ENCODE measurements around the gene RHOT2.

GRCh38 chr16:620700-621525 is 47.0 kb upstream of the RHOT2 start:
- TF ChIP-seq, protein P1, sequence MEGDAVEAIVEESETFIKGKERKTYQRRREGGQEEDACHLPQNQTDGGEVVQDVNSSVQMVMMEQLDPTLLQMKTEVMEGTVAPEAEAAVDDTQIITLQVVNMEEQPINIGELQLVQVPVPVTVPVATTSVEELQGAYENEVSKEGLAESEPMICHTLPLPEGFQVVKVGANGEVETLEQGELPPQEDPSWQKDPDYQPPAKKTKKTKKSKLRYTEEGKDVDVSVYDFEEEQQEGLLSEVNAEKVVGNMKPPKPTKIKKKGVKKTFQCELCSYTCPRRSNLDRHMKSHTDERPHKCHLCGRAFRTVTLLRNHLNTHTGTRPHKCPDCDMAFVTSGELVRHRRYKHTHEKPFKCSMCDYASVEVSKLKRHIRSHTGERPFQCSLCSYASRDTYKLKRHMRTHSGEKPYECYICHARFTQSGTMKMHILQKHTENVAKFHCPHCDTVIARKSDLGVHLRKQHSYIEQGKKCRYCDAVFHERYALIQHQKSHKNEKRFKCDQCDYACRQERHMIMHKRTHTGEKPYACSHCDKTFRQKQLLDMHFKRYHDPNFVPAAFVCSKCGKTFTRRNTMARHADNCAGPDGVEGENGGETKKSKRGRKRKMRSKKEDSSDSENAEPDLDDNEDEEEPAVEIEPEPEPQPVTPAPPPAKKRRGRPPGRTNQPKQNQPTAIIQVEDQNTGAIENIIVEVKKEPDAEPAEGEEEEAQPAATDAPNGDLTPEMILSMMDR (IDR thresholded peaks at IDR 0.05) = no peak
- no peak for TF ChIP-seq POLR2A (IDR thresholded peaks at IDR 0.05)

All from uterus (tissue), 2 donors.